Endothelial cell of hepatic sinusoid (primary cell): ENCODE data around the gene ISG20L2.
"Not testable (repeated sequence)": the region's sequence is repeated elsewhere in the genome, so short reads cannot be mapped to it uniquely, and the experiment has no call there.

Source experiments
- in situ Hi-C: cut with HindIII; loops from 2 replicates; pipeline ENCODE4 v1.10.0; 2017; ENCODE audit warnings: low sequenced_read_pairs

ISG20L2 gene

GRCh38 chr1:156728599-156729462 lies at the start of gene ISG20L2:
ISG20L2 (minus strand) TSS chr1:156728766; CDS start chr1:156727652, 1,114 bp downstream.
- in situ Hi-C loops: loop anchor here (5.0 kb wide), 1 partner anchor 37 kb away; no protein-coding TSS in a partner anchor

- in situ Hi-C loops: no loop called here
These were observed 49.0 kb upstream of the ISG20L2 start for GRCh38 chr1:156777573-156777972.

- in situ Hi-C loops: no loop called here
These were observed 48.4 kb upstream of the ISG20L2 start for GRCh38 chr1:156776942-156777341.

GRCh38 chr1:156775799-156776198 lies 47.2 kb upstream of the ISG20L2 start:
- in situ Hi-C loops: no loop called here

- in situ Hi-C loops: no loop called here
These were observed 45.0 kb upstream of the ISG20L2 start for GRCh38 chr1:156773607-156774006.

GRCh38 chr1:156772728-156773497 lies 44.3 kb upstream of the ISG20L2 start:
- in situ Hi-C loops: no loop called here

GRCh38 chr1:156772222-156772621 lies 43.7 kb upstream of the ISG20L2 start:
- in situ Hi-C loops: no loop called here

GRCh38 chr1:156768610-156769295 lies 40.2 kb upstream of the ISG20L2 start:
- in situ Hi-C loops: no loop called here

GRCh38 chr1:156767879-156768604 lies 39.5 kb upstream of the ISG20L2 start:
- in situ Hi-C loops: no loop called here

GRCh38 chr1:156767101-156767878 lies 38.7 kb upstream of the ISG20L2 start, which contains the start of gene PRCC:
PRCC (plus strand) TSS chr1:156767535; CDS start chr1:156767772, 237 bp downstream.
- in situ Hi-C loops: no loop called here

- in situ Hi-C loops: no loop called here
These were observed 37.9 kb upstream of the ISG20L2 start for GRCh38 chr1:156766298-156767100.

GRCh38 chr1:156765666-156766065 lies 37.1 kb upstream of the ISG20L2 start:
- in situ Hi-C loops: no loop called here

GRCh38 chr1:156765136-156765535 lies 36.6 kb upstream of the ISG20L2 start:
- in situ Hi-C loops: not testable (repeated sequence)

GRCh38 chr1:156760796-156761104 lies 32.2 kb upstream of the ISG20L2 start:
- in situ Hi-C loops: no loop called here

GRCh38 chr1:156760092-156760795 lies 31.7 kb upstream of the ISG20L2 start:
- in situ Hi-C loops: no loop called here

- in situ Hi-C loops: loop anchor here (5.0 kb wide), 1 partner anchor 85 kb away; no protein-coding TSS in a partner anchor
These were observed 29.1 kb upstream of the ISG20L2 start for GRCh38 chr1:156757572-156758253.

- in situ Hi-C loops: loop anchor here (5.0 kb wide), 1 partner anchor 86 kb away; no protein-coding TSS in a partner anchor
These were observed 27.8 kb upstream of the ISG20L2 start for GRCh38 chr1:156756355-156756754.

- in situ Hi-C loops: loop anchor here (5.0 kb wide), 1 partner anchor 87 kb away; no protein-coding TSS in a partner anchor
These were observed 27.0 kb upstream of the ISG20L2 start for GRCh38 chr1:156755527-156755950.
